Fibroblast of villous mesenchyme (primary cell): ENCODE data around the gene SMAD2. TPM values are rescaled to one million over a fixed set of nuclear protein-coding genes. Genes with fewer than 3 reads are reported as not detected.
A peak's percentile ranks its signal among the peaks of the same experiment; 100 is the strongest.

Experiments
- DNase-seq: peaks from one replicate; pipeline ENCODE4 v3.0.0-alpha.2; 2010; ENCODE audit warnings: low read depth
- H3K4me3 ChIP-seq: 2 replicates; pipeline ENCODE4 v1.5.1; 2011; ENCODE audit warnings: low read depth, mild to moderate bottlenecking, low read length
- CTCF ChIP-seq: IDR thresholded peaks from 2 replicates; pipeline ENCODE4 v1.5.1; 2012; ENCODE audit warnings: low read depth, mild to moderate bottlenecking, low read length; ENCODE audit not compliant: insufficient read depth
- total RNA-seq: library from RNA; depleted of rRNA; stranded (reverse); fragments of >200 nt; gene quantifications from 2 replicates; pipeline ENCODE4 v1.2.3, GENCODE V29; 2012

The SMAD2 gene
- total RNA-seq, 1 donor: 36.3 TPM

DNA sequence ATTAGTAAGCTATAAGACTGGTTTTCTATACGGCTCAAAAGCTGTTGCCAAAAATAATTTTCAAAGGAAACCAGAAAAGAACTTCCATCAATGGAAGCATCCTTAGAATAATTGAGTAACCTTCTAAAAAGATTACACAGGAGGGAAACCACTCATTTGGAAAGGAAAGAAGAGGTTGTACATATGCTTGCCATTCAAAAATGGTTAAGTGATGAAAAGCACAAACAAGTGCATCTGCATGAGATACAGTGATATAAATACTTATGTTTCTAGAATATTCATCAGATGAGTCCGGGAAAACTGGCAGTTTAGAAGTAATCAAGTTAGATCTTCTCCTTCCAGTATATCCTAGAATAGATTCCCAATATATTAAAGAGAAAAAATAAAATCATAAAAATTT is 20.1 kb upstream of the SMAD2 start:
- DNase-seq: no peak
- no peak overlapping the region for H3K4me3 ChIP-seq
- TF ChIP-seq CTCF: no peak

DNA sequence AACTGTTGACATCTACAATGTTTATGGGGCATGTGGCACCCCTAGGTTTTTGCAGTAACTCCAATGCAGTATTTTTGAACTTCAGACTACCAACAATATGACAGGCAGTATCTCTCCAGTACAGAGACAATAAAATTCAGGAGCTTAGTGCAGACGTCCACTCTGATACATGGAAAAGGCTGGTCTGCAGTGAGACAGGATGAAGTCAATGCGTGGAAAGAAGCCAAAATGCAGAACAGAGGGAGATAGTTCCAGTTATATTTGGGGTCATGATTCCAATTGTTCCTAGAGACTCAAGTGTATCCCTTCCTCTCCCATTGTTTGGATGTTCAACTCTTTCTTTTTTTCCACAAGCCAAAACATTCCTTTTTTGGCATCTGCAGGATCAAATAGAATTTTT is 18.7 kb upstream of the SMAD2 start:
- no peak overlapping the region for H3K4me3 ChIP-seq
- no peak for TF ChIP-seq CTCF
- no peak for DNase-seq

- no peak for TF ChIP-seq CTCF
- no peak overlapping the region for H3K4me3 ChIP-seq
- DNase-seq: no peak
Observed at GRCh38 chr18:47946889-47947288, 16.4 kb upstream of the SMAD2 start.

- H3K4me3 ChIP-seq: no peak overlapping the region
- TF ChIP-seq CTCF: no peak
- DNase-seq: peak; percentile 46
Observed at GRCh38 chr18:47944972-47945852, 14.8 kb upstream of the SMAD2 start.

- H3K4me3 ChIP-seq: no peak overlapping the region
- no peak for DNase-seq
- no peak for TF ChIP-seq CTCF
Observed at GRCh38 chr18:47936952-47937351, 6.5 kb upstream of the SMAD2 start.

DNA sequence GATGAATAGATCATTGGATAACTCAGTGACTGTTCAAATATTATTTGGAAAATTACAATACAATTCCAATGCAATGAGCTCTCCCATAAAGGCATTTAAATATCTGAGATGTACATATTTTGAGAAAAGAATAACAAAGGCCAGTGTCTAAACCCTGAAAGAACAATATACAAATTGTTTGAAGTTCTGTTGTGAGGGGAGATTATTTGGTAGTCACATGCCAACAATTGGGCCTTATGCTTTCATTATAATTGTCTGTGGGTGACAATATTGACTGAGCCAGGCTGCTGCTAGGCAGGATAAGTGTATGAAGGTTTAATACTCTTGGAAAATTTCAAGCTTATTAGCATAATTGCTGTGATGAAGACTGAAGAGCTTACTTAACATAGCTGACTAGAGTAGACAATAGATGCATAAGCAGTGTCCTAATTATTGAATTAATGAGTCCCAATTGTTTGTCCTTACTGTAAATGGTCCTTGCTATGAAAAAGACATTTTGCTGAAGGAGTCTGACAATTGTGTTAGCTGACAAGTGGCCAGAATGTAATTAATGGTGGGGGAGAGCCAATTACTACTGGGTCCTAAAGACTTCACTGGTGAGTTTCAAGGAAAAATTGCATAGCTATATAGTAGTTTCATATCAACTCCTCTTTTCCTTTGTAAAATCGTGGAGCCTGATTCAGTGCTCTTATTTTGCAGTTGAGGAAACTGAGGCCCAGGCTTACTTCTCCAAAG is 5.0 kb upstream of the SMAD2 start:
- no peak for DNase-seq
- no peak for TF ChIP-seq CTCF

More for the DNA sequence above, 5.0 kb upstream of the SMAD2 start:
- no peak overlapping the region for H3K4me3 ChIP-seq
